ENCODE data around the gene AP1S1.

DNA sequence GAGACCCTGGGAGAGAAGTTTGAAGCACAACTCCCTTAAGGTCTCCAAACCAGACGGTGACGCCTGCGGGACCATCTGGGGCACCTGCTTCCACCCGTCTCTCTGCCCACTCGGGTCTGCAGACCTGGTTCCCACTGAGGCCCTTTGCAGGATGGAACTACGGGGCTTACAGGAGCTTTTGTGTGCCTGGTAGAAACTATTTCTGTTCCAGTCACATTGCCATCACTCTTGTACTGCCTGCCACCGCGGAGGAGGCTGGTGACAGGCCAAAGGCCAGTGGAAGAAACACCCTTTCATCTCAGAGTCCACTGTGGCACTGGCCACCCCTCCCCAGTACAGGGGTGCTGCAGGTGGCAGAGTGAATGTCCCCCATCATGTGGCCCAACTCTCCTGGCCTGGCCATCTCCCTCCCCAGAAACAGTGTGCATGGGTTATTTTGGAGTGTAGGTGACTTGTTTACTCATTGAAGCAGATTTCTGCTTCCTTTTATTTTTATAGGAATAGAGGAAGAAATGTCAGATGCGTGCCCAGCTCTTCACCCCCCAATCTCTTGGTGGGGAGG is 16.5 kb upstream of the AP1S1 start:
- TF ChIP-seq EZH2 (IDR thresholded peaks at IDR 0.05; ENCODE audit: borderline replicate concordance, low read depth, low read length, poor library complexity, severe bottlenecking) (no peak), CTCF (conservative IDR thresholded peaks at IDR 0.05; ENCODE audit: low read depth, low read length) (no peak)
